Spleen (tissue), 7 donors: ENCODE data around the gene IL22RA1.

Experiments
- CTCF ChIP-seq, 11 experiments: fragments of 200-600 bp in 7 of 11; fragments of 450-650 bp in 4 of 11; sonication (generic) in 4 of 11; IDR thresholded peaks in 8 of 11; conservative IDR thresholded peaks in 3 of 11; 1 replicate in 7 of 11; 2 replicates in 4 of 11; pipeline versions ENCODE4 v1.4.0 to v1.8.0; 2016 to 2021; ENCODE audit warnings: antibody characterized with exemption in 11 of 11, inconsistent platforms in 4 of 11, mild to moderate bottlenecking in 1 of 11
- POLR2A ChIP-seq, 3 donors: fragments of 450-650 bp; IDR thresholded peaks; one replicate each; pipeline ENCODE4 v1.5.1; 2017; ENCODE audit warnings: antibody characterized with exemption in 3 of 3, mild to moderate bottlenecking in 1 of 3
- POLR2AphosphoS5 ChIP-seq, 3 donors: sonication (generic); formaldehyde crosslinking; IDR thresholded peaks; one replicate each; pipeline ENCODE4 v1.5.1; 2017; ENCODE audit warnings: antibody characterized with exemption in 3 of 3
- donor health status: DM: no; HTN: no; CAD: no; lungs with moderate emphysema.
- donor health status: DM: no; HTN: no; CAD: no.
- donor health status: DM: no; HTN: no; CAD: no.

GRCh38 chr1:24191860-24192259 lies 48.9 kb upstream of the IL22RA1 start:
- TF ChIP-seq POLR2A (IDR thresholded peaks at IDR 0.05) (no peak), CTCF (IDR thresholded peaks at IDR 0.05 in 8 of 11, conservative IDR thresholded peaks at IDR 0.05 in 3 of 11) (no peak), POLR2AphosphoS5 (IDR thresholded peaks at IDR 0.05) (no peak)
